Right lobe of liver (tissue), 4 donors: ENCODE measurements around the gene SSUH2.

ENCODE experiments used
- POLR2A ChIP-seq: fragments of 450-650 bp; IDR thresholded peaks from one replicate; pipeline ENCODE4 v1.6.1; 2017; ENCODE audit warnings: antibody characterized with exemption, mild to moderate bottlenecking
- TF ChIP-seq, protein P1 (sequence below), 4 donors: fragments of 200-600 bp in 3 of 4; fragments of 450-650 bp in 1 of 4; IDR thresholded peaks; one replicate each; pipeline versions ENCODE4 v1.5.1 to v1.8.0; 2016 to 2022; ENCODE audit warnings: antibody characterized with exemption in 4 of 4, mild to moderate bottlenecking in 2 of 4
- donor health status: DM: no; HTN: no; CAD: no.
- donor health status: DM: no; HTN: no; CAD: no.
- donor health status: DM: no; HTN: yes; CAD: no.

DNA sequence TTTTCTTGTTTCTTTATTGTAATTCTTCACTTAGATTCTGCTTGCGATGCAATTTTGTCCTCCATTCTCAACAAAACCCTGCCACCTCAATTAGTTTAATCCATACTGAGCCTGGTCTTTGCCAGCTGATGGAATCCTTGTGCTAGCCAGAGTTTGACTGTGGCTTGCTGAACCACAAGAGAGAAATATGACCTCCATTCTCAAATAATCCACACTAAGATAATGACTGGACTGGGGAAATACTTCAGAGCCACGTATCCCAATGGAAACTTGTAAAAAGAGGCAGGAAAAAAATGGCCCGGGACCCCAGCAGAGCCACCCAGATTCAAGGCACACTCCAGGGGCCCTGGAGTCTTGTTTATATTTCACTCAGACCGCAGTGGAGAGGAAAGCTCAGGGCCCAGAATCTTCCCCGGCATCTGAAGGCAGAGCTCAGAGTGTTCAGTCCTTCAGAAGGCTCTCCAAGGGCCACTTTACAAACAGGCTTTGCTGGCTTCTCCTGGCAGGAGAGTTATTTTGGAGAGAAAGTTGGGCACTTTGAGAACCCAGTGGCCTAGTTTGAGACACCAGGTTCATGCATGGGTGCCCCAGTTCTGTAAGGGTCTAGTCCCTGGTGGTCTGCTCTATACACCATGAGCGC is 62.7 kb downstream of the SSUH2 start:
- TF ChIP-seq, protein P1, sequence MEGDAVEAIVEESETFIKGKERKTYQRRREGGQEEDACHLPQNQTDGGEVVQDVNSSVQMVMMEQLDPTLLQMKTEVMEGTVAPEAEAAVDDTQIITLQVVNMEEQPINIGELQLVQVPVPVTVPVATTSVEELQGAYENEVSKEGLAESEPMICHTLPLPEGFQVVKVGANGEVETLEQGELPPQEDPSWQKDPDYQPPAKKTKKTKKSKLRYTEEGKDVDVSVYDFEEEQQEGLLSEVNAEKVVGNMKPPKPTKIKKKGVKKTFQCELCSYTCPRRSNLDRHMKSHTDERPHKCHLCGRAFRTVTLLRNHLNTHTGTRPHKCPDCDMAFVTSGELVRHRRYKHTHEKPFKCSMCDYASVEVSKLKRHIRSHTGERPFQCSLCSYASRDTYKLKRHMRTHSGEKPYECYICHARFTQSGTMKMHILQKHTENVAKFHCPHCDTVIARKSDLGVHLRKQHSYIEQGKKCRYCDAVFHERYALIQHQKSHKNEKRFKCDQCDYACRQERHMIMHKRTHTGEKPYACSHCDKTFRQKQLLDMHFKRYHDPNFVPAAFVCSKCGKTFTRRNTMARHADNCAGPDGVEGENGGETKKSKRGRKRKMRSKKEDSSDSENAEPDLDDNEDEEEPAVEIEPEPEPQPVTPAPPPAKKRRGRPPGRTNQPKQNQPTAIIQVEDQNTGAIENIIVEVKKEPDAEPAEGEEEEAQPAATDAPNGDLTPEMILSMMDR (IDR thresholded peaks at IDR 0.05) = no peak
- TF ChIP-seq POLR2A = no peak
